IPS-18a (cell line): ENCODE measurements around the gene TBC1D16.
A peak's percentile ranks its signal among the peaks of the same experiment; 100 is the strongest.
"Not testable (repeated sequence)": the region's sequence is repeated elsewhere in the genome, so short reads cannot be mapped to it uniquely, and the experiment has no call there.

Experiments
- H3K27ac ChIP-seq: one replicate; pipeline ENCODE4 v1.5.1; 2013; ENCODE audit warnings: low read length
- H3K27me3 ChIP-seq: one replicate; pipeline ENCODE4 v1.6.1; 2013; ENCODE audit warnings: mild to moderate bottlenecking, low read length; ENCODE audit not compliant: control insufficient read depth, insufficient read depth
- H3K36me3 ChIP-seq: one replicate; pipeline ENCODE4 v1.6.1; 2013; ENCODE audit warnings: low read depth, low read length; ENCODE audit not compliant: control insufficient read depth
- H3K4me1 ChIP-seq: one replicate; pipeline ENCODE4 v1.6.1; 2013; ENCODE audit warnings: low read depth, low read length; ENCODE audit not compliant: control insufficient read depth
- H3K4me3 ChIP-seq: one replicate; pipeline ENCODE4 v1.5.1; 2013; ENCODE audit warnings: low read length
- H3K9ac ChIP-seq: one replicate; pipeline ENCODE4 v1.6.1; 2013; ENCODE audit warnings: mild to moderate bottlenecking, low read length, moderate library complexity
- H3K9me3 ChIP-seq: one replicate; pipeline ENCODE4 v1.6.1; 2013; ENCODE audit warnings: low read depth, low read length; ENCODE audit not compliant: control insufficient read depth

Gene TBC1D16

DNA sequence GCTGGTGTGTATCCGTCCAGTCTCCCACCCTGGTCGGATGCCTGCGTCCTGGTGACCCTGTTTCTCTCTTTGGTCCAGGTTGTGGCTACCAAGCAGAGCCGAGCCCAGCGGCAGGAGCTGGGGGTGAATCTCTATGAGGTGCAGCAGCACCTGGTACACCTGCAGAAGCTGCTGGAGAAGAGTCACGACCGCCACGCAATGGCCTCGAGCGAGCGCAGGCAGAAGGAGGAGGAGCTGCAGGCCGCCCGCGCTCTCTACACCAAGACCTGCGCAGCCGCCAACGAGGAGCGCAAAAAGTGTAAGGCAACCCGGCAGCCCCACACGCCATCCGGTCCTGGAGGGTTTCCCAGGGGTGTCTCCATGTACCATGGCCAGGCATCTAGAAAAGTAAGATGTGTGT lies 14.3 kb upstream of the TBC1D16 start:
- Histone ChIP-seq H3K27ac (no peak overlapping the region), H3K9me3 (no peaks in the 10 kb centered on the region), H3K36me3 (peaks cover 2% of the 10 kb centered on the region), H3K9ac (no peak overlapping the region), H3K4me1 (no peaks in the 10 kb centered on the region), H3K4me3 (no peak overlapping the region), H3K27me3 (no peaks in the 10 kb centered on the region)

- Histone ChIP-seq H3K27ac (no peak overlapping the region), H3K9ac (no peak overlapping the region), H3K4me1 (no peaks in the 10 kb centered on the region), H3K27me3 (no peaks in the 10 kb centered on the region), H3K36me3 (peaks cover 14% of the 10 kb centered on the region), H3K9me3 (no peaks in the 10 kb centered on the region), H3K4me3 (no peak overlapping the region)
These were observed 11.5 kb upstream of the TBC1D16 start for GRCh38 chr17:80047176-80047575.

GRCh38 chr17:80046709-80047108 lies 11.0 kb upstream of the TBC1D16 start:
- H3K4me3 ChIP-seq, H3K9ac ChIP-seq, H3K4me1 ChIP-seq, H3K27me3 ChIP-seq, H3K9me3 ChIP-seq, H3K27ac ChIP-seq: not testable (repeated sequence)
- peaks cover 14% of the 10 kb centered on the region for H3K36me3 ChIP-seq

GRCh38 chr17:80045703-80046102 lies 10.0 kb upstream of the TBC1D16 start:
- no peaks in the 10 kb centered on the region for H3K27me3 ChIP-seq

DNA sequence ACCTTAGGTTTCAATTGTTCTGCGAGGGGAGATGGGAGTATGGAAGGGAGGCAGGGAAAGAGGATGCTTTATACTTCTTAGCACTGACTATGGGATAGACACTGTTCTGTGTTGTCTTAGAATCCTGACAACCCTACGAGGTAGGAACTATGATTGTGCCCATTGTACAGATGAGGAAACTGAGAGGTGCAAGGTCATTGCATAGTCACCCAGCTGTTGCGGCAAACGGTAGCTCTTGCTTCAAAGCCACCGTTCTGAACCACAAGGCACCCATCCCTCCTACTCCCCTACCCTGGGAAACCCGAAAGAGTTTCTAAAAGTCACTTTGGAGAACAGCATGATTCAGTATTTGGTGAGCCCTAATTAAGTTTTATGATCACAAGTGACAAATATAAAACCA lies 8.3 kb upstream of the TBC1D16 start:
- Histone ChIP-seq H3K4me3 (no peak overlapping the region), H3K27me3 (no peaks in the 10 kb centered on the region), H3K4me1 (no peaks in the 10 kb centered on the region)

More at GRCh38 chr17:80045703-80046102, 10.0 kb upstream of the TBC1D16 start:
- Histone ChIP-seq H3K9ac (no peak overlapping the region), H3K4me1 (no peaks in the 10 kb centered on the region), H3K36me3 (peaks cover 14% of the 10 kb centered on the region), H3K4me3 (no peak overlapping the region), H3K9me3 (no peaks in the 10 kb centered on the region), H3K27ac (no peak overlapping the region)

DNA sequence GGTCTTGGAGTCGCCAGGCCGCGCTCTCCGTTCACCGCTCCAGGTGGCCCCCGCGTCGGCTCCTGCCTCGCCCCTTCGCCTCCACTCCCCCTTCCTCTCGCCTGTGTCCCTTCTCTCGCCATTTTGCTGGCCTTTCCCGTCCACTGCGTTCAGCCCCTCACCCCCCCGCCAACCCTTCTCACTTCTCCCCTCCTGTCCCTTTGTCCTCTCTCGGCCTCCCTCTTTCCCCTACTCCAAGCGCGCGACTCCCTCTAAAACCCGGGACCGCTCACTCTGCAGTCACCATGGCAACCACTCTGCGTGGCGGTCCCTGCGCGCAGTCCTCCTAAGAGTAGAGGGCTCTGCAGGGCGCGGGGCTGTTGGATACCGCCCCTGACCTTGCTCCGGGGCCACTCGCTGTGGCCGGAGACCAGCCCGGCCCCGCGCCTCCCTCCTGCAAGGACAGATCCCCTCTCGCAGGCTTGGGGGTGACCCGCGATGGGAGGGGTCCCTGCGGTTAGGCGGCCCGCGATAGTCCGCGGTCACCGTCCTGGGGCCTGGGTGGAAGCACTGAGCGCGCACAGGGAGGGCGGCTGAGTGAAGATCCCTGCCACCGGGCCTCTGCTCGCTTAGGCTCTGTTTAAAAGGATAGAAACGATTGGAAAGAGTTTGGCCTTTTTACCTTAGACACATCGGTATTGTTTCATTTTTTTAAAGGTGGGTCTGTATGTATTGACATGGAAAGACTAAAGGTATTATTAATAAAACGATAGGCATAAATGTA lies 1.2 kb upstream of the TBC1D16 start:
- H3K9ac ChIP-seq: peak overlapping the region; percentile 92
- H3K36me3 ChIP-seq: no peaks in the 10 kb centered on the region
- H3K27ac ChIP-seq: peak overlapping the region; percentile 90
- no peaks in the 10 kb centered on the region for H3K9me3 ChIP-seq
- H3K4me1 ChIP-seq: peaks cover 8% of the 10 kb centered on the region
- peak overlapping the region; percentile 69 for H3K4me3 ChIP-seq
- no peaks in the 10 kb centered on the region for H3K27me3 ChIP-seq

More for the DNA sequence above, 8.3 kb upstream of the TBC1D16 start:
- H3K9me3 ChIP-seq: no peaks in the 10 kb centered on the region
- H3K27ac ChIP-seq: no peak overlapping the region
- peaks cover 14% of the 10 kb centered on the region for H3K36me3 ChIP-seq
- no peak overlapping the region for H3K9ac ChIP-seq

GRCh38 chr17:80035937-80036714 lies 454 bp upstream of the TBC1D16 start, which contains the start of gene CCDC40:
CCDC40 (plus strand) TSS chr17:80036642; CDS start chr17:80036663, 21 bp downstream.
- Histone ChIP-seq H3K9me3 (no peaks in the 10 kb centered on the region), H3K9ac (peak within 1 kb of the TSS; percentile 92), H3K36me3 (no peaks in the 10 kb centered on the region), H3K4me3 (peak within 1 kb of the TSS; percentile 93), H3K4me1 (peaks cover 8% of the 10 kb centered on the region), H3K27me3 (no peaks in the 10 kb centered on the region), H3K27ac (peak within 1 kb of the TSS; percentile 90)

- Histone ChIP-seq H3K27ac (peak overlapping the region; percentile 24), H3K36me3 (no peaks in the 10 kb centered on the region), H3K4me3 (peak overlapping the region; percentile 93), H3K27me3 (no peaks in the 10 kb centered on the region), H3K9me3 (no peaks in the 10 kb centered on the region), H3K4me1 (peaks cover 8% of the 10 kb centered on the region), H3K9ac (peak overlapping the region; percentile 87)
These were observed 633 bp downstream of the TBC1D16 start for GRCh38 chr17:80034791-80035686.

DNA sequence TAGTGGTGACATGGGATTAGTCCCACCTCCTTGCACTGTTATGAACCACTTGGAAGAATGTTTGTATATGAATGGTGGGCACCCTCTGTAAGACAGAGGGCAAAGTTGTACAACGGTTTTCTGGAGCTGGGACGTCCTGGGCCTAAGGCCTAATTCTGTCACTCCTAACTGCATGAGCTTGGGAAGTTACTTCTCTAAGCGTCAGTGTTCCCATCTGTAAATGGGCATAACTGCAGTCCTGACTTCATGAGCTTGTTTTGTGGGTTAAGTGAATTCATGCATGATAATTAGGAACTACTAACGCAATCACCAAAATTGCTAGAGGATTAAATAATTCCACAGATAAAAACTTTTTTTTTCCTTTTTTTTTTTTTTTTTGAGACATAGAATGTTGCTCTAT lies 1.8 kb downstream of the TBC1D16 start:
- no peaks in the 10 kb centered on the region for H3K36me3 ChIP-seq
- no peak overlapping the region for H3K27ac ChIP-seq
- no peaks in the 10 kb centered on the region for H3K27me3 ChIP-seq
- H3K9ac ChIP-seq: no peak overlapping the region
- peak overlapping the region; percentile 93 for H3K4me3 ChIP-seq
- H3K4me1 ChIP-seq: peaks cover 8% of the 10 kb centered on the region
- H3K9me3 ChIP-seq: no peaks in the 10 kb centered on the region

DNA sequence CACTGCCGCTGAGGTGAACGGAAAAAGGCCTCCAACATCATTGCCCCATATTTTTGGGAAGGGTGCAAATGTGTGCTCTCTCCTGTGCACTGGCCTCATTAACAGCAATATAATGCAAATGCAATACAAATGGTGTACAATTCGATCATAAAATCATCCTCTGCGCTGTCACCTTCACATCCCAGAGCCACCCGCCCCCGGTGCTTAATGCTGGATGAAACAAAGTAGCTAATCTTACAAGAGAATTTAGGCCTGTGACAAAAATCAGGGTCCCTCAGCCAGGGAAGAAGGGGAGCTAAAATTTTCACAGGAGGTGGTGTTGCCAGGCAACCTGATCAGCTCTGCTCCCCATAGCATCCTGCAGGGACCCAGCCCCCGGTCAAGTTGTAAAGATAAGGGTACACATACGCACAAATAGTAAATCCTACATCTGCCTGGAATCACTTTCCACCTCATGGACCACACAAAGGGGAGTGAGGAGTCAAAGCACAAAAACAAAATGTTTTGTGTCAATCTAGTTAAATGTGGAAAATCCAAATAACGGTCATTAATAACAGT lies 3.0 kb downstream of the TBC1D16 start:
- no peak overlapping the region for H3K9ac ChIP-seq
- H3K27me3 ChIP-seq: no peaks in the 10 kb centered on the region

More for the DNA sequence above, 3.0 kb downstream of the TBC1D16 start:
- Histone ChIP-seq H3K4me3 (no peak overlapping the region), H3K9me3 (no peaks in the 10 kb centered on the region), H3K36me3 (no peaks in the 10 kb centered on the region), H3K4me1 (peaks cover 8% of the 10 kb centered on the region), H3K27ac (no peak overlapping the region)
